Astrocyte (in vitro differentiated cells and primary cell): ENCODE measurements around the gene CBX2.
A peak's percentile ranks its signal among the peaks of the same experiment; 100 is the strongest.

ENCODE experiments used
- EZH2 ChIP-seq: IDR thresholded peaks from 2 replicates; pipeline ENCODE4 v1.6.1; 2012; ENCODE audit warnings: mild to moderate bottlenecking, low read length, inconsistent platforms; ENCODE audit not compliant: insufficient read depth
- TF ChIP-seq, protein P1 (sequence below): IDR thresholded peaks from 2 replicates; pipeline ENCODE4 v1.5.1; 2011; ENCODE audit warnings: low read depth, mild to moderate bottlenecking, inconsistent platforms, low read length, moderate library complexity; ENCODE audit not compliant: insufficient read depth

DNA sequence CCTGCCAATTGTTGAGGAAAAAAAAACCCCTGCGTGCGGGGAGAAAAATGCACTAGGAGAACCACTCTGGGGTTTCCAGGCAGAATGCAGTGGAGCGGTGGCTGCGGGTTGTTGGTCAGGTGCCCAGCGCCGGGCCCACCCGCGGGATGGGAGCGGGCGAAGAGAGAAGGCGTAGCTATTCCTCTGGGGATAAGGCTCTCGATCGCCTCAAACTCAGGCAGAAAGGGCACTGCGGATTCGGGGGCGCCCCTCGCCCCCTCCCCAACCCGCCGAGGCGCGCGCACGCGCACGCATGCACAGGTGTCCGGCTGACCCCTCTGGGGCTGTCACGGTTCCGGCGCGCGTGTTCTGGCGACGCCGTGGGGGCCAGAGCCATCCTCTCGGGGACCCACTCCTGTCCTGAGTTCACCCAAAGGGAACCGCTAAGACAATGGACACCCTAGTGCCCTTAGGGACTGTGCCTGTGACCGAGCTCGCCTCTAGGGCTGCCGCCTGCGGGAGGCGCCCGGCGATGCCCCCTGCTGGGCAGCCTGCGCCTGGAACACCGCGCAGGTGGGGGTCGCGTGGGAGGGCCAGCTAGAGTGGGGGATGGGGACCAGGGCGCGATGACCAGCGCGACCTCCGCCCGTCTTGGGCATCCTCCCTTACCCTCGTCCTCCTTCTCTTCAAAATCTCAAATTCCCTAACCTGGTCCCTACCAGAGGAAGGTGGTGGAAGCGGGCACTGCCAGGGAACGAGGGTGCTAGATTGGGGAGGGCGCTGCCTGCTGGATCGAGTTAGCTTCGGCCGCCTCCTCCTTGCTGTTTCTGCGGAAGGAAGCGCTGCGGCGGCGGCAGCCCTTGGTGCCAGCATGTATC, 33.3 kb downstream of the CBX2 start:
- TF ChIP-seq, protein P1, sequence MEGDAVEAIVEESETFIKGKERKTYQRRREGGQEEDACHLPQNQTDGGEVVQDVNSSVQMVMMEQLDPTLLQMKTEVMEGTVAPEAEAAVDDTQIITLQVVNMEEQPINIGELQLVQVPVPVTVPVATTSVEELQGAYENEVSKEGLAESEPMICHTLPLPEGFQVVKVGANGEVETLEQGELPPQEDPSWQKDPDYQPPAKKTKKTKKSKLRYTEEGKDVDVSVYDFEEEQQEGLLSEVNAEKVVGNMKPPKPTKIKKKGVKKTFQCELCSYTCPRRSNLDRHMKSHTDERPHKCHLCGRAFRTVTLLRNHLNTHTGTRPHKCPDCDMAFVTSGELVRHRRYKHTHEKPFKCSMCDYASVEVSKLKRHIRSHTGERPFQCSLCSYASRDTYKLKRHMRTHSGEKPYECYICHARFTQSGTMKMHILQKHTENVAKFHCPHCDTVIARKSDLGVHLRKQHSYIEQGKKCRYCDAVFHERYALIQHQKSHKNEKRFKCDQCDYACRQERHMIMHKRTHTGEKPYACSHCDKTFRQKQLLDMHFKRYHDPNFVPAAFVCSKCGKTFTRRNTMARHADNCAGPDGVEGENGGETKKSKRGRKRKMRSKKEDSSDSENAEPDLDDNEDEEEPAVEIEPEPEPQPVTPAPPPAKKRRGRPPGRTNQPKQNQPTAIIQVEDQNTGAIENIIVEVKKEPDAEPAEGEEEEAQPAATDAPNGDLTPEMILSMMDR, result peak; percentile 28
- peak; percentile 91 for TF ChIP-seq EZH2
